Measurements from ENCODE around the gene SUMF2.
"Not testable (repeated sequence)": the region's sequence is repeated elsewhere in the genome, so short reads cannot be mapped to it uniquely, and the experiment has no call there.

SUMF2 gene

GRCh38 chr7:56087445-56087844 is 23.4 kb downstream of the SUMF2 start:
- Histone ChIP-seq H3K4me1 (ENCODE audit: control insufficient read depth in 1 of 2, insufficient read depth in 1 of 2, low read depth in 1 of 2, low read length in 1 of 2) (no peaks in the 10 kb centered on the region), H3K4me3 (ENCODE audit: low read depth in 1 of 2, low read length in 1 of 2) (no peak overlapping the region), H3K9me3 (no peaks in the 10 kb centered on the region), H3K27me3 (no peaks in the 10 kb centered on the region), H3K36me3 (no peaks in the 10 kb centered on the region), H3K27ac (no peak overlapping the region)
- TF ChIP-seq, protein P1, sequence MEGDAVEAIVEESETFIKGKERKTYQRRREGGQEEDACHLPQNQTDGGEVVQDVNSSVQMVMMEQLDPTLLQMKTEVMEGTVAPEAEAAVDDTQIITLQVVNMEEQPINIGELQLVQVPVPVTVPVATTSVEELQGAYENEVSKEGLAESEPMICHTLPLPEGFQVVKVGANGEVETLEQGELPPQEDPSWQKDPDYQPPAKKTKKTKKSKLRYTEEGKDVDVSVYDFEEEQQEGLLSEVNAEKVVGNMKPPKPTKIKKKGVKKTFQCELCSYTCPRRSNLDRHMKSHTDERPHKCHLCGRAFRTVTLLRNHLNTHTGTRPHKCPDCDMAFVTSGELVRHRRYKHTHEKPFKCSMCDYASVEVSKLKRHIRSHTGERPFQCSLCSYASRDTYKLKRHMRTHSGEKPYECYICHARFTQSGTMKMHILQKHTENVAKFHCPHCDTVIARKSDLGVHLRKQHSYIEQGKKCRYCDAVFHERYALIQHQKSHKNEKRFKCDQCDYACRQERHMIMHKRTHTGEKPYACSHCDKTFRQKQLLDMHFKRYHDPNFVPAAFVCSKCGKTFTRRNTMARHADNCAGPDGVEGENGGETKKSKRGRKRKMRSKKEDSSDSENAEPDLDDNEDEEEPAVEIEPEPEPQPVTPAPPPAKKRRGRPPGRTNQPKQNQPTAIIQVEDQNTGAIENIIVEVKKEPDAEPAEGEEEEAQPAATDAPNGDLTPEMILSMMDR (IDR thresholded peaks at IDR 0.05) = no peak

DNA sequence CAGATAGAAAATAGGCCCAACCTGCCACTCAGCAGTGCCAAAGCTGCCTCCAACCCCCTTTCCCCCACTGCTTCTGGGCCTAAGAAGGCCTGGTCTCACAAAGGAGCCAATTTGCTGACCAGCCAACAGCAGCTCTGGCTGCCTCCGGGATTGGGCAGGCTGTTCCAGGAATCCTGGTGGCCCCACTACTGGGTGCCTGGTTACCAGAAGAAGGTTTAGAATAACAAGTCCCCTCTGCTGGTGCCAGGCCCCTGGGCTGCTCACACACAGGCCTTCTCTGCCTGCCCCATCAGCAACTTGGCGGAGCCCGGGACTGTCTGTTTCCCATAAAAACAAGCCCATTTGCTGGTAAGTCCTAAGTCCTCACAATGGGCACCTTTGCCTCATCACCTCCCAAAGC is 27.5 kb downstream of the SUMF2 start:
- Histone ChIP-seq H3K9me3 (no peaks in the 10 kb centered on the region), H3K4me3 (ENCODE audit: low read depth in 1 of 2, low read length in 1 of 2) (no peak overlapping the region), H3K4me1 (ENCODE audit: control insufficient read depth in 1 of 2, insufficient read depth in 1 of 2, low read depth in 1 of 2, low read length in 1 of 2) (no peaks in the 10 kb centered on the region), H3K36me3 (no peaks in the 10 kb centered on the region), H3K27ac (no peak overlapping the region), H3K27me3 (no peaks in the 10 kb centered on the region)
- TF ChIP-seq, protein P1 (IDR thresholded peaks at IDR 0.05) = no peak

- H3K27ac ChIP-seq; H3K27me3 ChIP-seq; H3K4me3 ChIP-seq (ENCODE audit: low read depth in 1 of 2, low read length in 1 of 2); H3K9me3 ChIP-seq; H3K36me3 ChIP-seq; H3K4me1 ChIP-seq (ENCODE audit: control insufficient read depth in 1 of 2, insufficient read depth in 1 of 2, low read depth in 1 of 2, low read length in 1 of 2): not testable (repeated sequence)
These were observed 28.3 kb downstream of the SUMF2 start for GRCh38 chr7:56092388-56092787.

DNA sequence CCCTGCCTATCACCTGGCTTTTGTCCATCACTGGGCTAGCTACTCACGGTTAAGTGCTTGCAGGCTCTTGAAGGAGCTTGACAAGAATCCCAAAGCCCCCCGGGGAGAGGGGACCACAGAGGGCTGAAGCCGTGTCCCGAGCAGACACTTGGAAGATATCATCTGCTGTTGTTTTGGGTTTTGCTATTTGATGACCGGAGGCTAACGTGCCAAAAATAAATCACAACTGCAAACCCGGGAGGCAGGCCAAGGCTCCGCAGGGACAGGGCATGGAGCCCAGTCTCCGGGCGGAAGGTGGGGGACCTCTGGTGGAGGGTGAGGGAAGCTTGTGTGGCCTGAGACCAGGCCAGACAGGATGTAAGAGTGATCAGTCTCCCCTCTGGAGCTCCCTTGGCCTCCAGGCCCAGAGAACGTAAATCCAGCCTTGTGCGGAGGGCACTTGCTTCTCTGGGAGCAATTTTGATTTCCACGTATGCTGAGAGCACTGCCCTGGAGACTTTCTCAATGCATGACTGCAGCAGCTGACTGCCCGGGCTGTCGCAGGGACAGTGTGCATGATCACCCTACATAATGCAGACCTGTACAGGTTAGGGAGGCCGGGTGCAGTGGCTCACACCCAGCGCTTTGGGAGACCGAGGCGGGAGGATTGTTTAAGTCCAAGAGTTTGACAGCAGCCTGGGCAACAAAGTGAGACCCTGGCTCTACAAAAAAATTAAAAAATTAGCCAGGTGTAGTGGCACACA is 28.9 kb downstream of the SUMF2 start, which contains the start of gene PHKG1:
Gene PHKG1 (minus strand): TSS at position 164 of the 743 bp plus-strand sequence. CDS start 4,011 bp downstream, outside the sequence.
- TF ChIP-seq, protein P1 (IDR thresholded peaks at IDR 0.05) = no peak
- Histone ChIP-seq H3K27ac (no peak within 1 kb of the TSS), H3K36me3 (peaks cover 9% of the 10 kb centered on the region), H3K4me1 (ENCODE audit: control insufficient read depth in 1 of 2, insufficient read depth in 1 of 2, low read depth in 1 of 2, low read length in 1 of 2) (no peaks in the 10 kb centered on the region), H3K9me3 (no peaks in the 10 kb centered on the region), H3K27me3 (no peaks in the 10 kb centered on the region), H3K4me3 (ENCODE audit: low read depth in 1 of 2, low read length in 1 of 2) (no peak within 1 kb of the TSS)

DNA sequence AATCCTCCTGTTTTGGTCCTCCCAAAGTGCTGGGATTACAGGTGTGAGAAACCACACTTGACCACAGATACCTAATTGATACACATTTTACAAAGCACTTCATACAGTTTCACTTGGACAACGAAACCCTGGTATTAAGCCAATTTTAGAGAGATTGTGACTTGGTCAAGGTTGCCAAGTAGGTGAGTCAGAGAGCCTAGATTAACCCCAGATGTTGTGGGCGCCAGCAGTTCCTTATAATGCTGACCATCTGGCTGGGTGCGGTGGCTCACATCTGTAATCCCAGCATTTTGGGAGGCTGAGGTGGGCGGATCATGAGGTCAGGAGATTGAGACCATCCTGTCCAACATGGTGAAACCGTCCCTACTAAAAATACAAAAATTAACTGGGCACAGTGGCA is 33.6 kb downstream of the SUMF2 start:
- Histone ChIP-seq H3K9me3 (no peaks in the 10 kb centered on the region), H3K27ac (no peak overlapping the region), H3K4me3 (ENCODE audit: low read depth in 1 of 2, low read length in 1 of 2) (no peak overlapping the region), H3K36me3 (peaks cover 47% of the 10 kb centered on the region), H3K27me3 (no peaks in the 10 kb centered on the region), H3K4me1 (ENCODE audit: control insufficient read depth in 1 of 2, insufficient read depth in 1 of 2, low read depth in 1 of 2, low read length in 1 of 2) (no peaks in the 10 kb centered on the region)
- TF ChIP-seq, protein P1 (IDR thresholded peaks at IDR 0.05) = no peak

- H3K4me3 ChIP-seq (ENCODE audit: low read depth in 1 of 2, low read length in 1 of 2); H3K27ac ChIP-seq; H3K27me3 ChIP-seq; H3K4me1 ChIP-seq (ENCODE audit: control insufficient read depth in 1 of 2, insufficient read depth in 1 of 2, low read depth in 1 of 2, low read length in 1 of 2); H3K9me3 ChIP-seq: not testable (repeated sequence)
- H3K36me3 ChIP-seq = peaks cover 54% of the 10 kb centered on the region
These were observed 34.3 kb downstream of the SUMF2 start for GRCh38 chr7:56098187-56099008.

Measured in neutrophil (primary cell).